HG02610 (cell line): ENCODE data around the gene KIRREL2.

ENCODE experiments used
- ATAC-seq: cut with Tn5 transposase; IDR thresholded peaks from one replicate; pipeline ENCODE4 v1.9.1; 2021; ENCODE audit warnings: mild to moderate bottlenecking, moderate library complexity; ENCODE audit not compliant: unreplicated experiment

The KIRREL2 gene

DNA sequence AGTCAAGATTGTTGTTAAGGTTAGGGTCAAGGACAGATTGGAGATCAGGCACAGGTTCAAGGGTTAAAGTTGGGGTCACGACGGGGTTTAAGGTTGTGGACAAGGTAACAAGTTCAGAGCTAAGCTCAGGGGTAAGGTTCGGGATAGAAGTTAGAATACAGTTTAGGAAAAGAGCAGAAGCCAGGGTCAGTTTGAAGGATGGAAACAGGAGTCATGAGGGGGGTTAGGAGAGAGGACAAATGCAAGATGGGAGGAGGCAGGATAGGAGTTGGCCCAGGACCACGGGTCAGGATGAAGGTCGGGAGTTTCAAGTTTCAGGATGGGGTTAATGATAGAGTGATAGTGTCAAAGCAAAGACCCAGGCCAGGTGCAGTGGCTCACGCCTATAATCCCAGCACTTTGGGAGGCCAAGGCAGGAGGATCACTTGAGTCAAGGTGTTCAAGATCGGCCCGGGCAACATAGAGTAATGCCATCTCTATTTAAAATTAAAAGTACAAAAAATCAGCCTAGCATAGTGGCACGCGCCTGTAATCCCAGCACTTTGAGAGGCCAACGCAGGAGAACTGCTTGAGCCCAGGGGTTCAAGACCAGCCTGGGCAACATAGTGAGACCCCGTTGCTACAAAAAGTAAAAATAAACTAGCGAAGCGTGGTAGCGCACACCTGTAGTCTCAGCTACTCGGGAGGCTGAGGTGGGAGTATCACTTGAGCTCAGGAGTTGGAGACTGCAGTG is 12.1 kb upstream of the KIRREL2 start:
- ATAC-seq, result no peak

DNA sequence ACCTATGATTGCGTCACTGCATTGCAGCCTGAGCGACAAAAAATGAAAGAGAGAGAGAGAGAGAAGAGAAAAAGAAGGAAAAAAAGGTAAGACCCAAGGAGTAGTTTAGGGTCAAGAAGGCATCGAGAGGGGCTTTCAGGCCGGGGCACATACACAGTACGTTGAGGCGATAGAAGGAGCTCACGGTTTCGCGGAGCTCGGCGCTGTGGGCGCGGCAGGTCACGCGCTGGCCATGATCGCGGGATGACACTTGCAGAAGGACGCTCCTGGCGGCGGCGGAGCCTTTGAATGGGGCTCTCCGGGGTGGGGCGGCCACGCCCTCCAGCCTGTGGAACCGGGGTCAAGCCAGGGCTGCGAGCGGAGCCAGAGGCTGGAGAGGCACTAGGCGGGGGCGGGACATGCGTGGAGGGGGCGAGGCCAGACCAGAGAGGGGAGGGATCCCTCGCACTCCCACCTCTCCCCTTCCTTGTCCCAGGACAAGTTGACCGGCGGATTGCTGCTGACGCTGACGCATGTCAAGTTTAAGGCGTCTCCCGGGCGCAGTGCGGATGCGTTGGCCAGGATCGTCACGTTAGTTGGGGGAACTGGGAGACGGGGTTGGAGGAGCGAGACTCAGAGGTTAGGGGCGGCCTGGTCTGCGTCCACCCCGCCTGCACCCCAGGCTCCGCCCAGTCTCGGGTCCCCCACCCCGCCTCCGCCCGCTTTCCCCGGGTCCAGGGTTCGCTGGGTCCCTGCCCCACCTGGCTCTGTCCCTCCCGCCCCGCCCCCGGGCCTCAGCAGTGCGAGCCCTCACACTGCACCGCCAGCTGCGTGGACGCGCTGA is 11.3 kb upstream of the KIRREL2 start:
- no peak for ATAC-seq

DNA sequence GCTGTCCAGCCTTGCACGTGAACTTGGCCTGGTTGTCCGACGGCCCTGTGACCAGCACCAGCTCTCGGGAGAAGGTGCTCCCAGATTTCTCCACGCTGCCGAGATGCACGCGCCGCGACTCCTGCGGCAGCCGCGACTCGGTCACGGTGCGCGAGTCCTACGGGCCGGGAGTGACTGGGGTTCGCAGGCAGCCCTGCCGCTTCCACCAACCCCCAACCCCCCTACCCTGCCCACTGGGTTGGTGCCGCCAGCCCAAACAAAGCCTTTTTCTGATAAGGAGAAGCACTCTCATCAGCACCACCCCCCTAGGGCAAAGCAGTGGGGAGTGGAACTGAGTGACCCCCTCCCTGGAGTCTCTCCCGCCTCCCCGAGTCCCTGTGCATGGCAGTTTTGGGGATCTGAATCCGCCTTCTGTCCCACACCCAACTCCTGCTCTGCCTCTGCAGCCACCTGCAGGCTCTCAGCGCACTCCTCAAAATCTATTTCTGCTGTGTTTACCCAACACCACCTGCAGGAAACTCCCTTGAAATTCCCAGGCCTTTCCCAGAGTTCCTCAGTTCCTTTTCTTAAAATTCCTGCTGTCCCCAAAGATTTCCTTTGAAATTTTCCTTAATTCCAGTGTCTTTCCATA is 10.6 kb upstream of the KIRREL2 start:
- no peak for ATAC-seq

DNA sequence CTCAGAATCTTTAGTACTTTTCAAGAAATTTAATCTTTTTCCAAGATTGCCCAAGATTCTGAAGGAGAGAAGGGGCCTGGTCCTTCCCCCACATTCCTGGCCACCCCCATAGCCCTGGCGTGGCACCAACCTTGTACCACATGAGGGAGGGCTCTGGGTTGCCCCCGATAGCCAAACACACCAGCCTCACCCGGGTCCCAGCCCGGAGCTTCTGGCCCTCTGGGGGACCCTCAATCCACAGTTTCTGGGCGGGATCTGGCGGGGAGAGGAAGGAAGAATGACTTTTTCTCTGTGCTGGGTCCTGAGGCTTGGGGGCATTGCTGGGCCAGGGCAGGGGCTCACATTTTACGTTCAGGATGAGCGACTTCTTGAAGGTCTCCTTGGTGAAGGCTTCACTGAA is 8.8 kb upstream of the KIRREL2 start:
- ATAC-seq, result no peak

DNA sequence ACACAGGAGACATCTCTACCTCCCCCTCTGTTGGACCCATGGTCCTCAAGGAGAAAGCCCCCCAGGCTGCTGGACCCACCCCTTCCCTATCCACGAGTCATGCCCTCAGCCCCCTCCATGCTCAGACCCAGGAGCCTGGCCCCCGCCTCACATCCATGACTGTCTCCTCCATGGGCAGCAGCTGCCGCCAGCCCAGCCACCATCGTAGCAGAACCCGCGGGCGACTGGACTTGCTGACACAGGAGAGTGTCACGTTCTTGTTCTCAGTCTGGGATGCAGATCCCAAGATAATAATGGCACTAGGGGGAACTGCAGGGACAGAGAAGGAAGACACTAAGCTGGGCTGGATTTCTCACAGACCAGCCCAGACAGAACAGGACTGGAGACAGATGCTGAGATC is 8.2 kb upstream of the KIRREL2 start:
- no peak for ATAC-seq

DNA sequence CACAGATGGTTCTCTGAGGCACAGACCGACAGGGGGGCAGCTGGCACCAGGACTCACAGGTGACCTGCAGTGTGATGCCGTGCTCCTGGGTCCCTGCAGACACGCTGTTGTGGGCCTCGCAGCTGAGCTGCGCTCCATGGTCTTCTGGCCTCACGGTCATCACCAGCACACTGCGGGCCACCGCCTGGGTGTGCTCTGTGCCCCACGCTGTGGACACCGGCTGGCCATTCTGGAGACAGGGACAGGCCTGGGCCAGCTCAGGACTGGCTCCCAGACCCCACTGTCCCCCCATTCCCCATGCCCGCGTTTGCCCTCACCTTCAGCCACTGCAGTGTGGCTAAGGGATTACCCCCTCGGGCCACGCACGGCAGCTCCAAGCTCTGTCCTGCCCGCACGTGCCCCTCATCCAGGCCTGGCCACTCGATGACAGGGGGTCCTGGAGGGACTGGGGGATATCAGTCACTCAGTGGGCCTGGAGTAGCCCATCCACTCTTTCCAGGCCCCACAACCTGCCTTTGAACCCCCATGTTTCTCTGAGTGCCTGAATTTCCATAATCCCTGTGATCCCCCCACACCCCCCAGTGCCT is 7.7 kb upstream of the KIRREL2 start:
- ATAC-seq, result no peak

DNA sequence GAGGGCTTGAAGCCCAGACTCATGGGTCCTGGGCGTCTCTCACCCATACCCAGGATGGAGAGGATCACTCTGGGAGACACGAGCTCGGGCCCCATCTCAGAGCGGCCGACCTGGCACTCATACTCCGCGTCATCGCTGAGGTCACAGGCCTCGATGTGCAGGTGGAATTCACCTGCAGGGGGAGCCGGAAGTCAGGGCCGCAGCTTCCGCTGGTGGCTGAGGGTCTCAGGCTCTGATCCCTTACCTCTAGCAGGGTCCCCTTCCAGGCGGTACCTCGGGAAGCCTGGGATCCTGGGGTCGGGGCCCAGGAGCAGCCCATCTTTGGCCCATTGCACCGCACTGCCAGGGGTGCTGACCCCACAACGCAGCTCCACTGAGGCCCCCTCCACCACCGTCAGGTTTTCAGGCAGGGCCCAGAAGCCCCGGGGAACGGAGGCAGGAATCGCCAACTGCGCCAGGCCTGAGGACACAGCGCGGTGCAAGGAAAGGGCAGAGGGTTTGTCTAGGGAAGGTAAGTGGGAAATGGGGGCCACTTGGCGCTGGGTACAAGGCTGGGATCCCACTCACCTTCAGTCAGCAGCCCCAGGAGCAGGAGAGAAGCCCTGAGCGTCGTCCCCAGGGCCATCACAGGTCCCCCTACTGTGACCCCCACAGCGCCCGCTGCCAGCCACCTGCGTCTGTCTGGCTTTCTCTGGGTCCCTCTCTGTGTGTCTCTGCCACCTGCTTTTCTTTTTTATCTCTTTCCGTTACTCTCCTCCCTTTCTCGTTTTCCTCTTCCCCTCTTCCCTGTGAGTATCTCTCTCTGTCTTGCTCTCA is 5.3 kb upstream of the KIRREL2 start:
- no peak for ATAC-seq

DNA sequence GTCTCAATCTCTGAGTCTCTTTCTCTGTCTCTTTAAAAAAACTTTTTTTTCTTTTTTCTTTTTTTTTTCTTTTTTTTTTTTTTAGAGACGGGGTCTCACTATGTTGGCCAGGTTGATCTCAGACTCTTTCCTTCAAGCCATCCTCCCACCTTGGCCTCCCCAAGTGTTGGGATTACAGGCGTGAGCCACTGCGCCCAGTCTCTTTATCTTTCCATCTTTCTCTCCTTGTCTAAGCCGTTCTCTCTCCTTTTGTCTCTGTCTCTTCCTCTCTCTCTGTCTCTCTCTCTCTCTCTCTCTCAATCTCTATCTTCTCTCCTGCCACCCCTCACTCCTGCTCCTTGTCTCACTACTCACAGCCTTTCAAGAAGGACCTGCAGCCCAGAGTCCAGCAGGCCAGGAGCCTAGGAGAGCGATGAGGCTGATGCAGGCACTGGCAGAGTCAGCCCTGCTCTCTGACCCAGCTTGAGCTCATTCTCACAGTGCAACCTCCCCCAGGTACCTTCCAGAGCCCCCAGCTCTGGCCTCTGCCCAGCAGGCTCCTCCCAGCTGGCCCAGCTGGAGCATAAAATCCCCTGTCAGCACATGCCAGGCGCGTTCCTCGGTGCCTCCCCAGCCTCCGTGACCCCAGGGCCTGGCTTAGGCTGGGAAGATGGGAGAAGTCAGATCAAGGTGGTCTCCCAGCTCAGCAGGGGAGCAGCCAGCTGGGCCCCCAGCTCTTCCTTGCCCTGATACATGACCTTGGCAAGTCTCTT is 4.5 kb upstream of the KIRREL2 start, which contains the start of gene NPHS1:
NPHS1 (minus strand) TSS at position 476 of the 752 bp plus-strand sequence. CDS start 667 bp downstream, outside the sequence.
- ATAC-seq, result no peak

DNA sequence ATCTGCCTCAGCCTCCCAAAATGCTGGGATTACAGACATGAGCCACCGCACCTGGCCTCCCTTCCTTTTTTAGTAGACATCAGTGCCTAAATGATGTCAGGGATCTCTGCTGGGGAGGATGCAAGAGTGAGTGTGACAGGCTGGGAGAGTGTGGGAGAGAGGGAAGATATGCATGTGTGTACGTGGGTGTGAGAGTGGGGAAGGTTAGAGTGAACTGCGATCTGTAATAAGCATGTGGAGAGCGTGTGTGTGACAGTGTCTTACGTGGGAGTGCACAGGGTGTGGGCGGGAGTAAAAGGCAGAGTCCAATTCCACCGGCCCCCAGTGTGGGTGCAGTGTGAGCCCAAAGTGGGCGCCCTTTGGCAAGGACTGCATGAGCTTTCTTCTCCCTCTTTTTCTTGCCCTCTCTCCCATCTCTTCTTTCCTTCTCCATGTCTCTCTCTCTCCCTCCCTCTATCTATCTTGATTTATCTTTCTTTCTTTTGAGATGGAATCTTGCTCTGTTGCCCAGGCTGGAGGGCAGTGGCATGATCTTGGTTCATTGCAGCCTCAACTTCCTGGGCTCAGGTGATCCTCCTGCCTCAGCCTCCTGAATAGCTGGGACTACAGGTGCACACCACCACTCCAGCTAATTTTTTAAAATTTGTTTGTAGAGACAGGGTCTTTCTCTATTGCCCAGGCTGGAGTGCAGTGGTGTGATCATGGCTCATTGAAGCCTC is 3.5 kb upstream of the KIRREL2 start:
- ATAC-seq, result no peak

DNA sequence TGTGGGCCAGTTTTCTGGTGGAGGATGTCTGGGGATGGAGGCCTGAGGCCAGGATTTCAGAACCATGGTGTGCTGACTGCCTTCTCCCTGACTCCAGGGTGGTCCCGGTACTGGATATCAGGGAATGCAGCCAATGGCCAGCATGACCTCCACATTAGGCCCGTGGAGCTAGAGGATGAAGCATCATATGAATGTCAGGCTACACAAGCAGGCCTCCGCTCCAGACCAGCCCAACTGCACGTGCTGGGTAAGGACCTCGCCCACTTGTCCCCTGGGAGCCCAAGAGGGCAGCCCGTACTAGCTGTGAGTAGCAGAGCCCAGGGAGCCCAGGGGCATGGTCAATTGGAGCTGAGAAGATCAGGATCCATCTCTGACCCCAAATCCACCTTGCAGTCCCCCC is 1.6 kb downstream of the KIRREL2 start:
- no peak for ATAC-seq

DNA sequence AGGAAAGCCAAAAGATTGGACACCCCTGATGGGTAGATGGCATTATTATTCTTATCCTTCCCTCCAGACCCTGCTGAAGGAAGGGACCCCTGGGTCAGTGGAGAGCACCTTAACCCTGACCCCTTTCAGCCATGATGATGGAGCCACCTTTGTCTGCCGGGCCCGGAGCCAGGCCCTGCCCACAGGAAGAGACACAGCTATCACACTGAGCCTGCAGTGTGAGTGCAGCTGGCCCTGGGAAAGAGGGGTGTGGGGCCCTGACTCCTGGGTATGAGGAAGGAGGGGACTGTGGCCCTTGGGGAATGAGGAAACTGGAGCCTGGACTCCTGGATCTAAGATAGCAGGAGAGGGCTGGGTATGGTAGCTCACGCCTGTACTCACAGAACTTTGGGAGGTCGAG is 2.7 kb downstream of the KIRREL2 start:
- ATAC-seq, result no peak

DNA sequence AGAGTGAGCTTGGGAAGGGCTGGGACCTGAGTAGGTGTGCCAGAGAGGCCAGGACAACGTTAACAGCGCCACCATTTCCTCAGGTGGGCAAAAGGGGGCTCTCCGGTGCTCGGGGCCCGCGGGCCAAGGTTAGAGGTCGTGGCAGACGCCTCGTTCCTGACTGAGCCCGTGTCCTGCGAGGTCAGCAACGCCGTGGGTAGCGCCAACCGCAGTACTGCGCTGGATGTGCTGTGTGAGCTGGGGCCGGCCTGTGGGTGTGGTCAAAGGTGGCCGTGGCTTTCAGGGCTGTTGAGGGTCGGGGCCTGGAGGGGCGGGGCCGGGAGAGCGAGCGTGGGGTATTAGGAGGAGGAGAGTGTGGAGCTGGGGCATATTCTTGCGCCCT is 3.7 kb downstream of the KIRREL2 start:
- no peak for ATAC-seq

DNA sequence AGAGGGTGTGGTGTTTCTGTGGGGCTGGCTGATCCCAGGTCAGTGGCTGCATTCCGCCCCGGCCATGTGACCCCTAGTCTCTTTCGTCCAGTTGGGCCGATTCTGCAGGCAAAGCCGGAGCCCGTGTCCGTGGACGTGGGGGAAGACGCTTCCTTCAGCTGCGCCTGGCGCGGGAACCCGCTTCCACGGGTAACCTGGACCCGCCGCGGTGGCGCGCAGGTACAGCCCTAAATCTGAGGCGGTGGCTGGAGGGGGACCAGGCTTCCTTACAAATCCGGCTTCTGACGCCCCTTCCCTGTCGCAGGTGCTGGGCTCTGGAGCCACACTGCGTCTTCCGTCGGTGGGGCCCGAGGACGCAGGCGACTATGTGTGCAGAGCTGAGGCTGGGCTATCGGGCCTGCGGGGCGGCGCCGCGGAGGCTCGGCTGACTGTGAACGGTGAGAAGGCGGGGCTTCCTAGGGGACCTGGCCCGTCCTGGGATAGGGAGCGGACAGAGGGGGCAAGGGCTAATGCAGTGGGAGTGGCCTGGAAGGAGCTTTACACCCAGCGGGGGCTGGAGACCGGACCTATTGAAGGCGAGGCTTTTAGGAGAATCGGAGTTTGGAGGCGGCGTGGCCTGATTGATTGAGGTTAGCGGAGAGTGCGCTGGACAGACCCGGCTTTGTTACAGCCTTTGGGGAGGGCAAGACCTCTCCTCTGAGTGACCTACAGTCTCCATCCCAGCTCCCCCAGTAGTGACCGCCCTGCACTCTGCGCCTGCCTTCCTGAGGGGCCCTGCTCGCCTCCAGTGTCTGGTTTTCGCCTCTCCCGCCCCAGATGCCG is 4.3 kb downstream of the KIRREL2 start:
- ATAC-seq, result no peak

DNA sequence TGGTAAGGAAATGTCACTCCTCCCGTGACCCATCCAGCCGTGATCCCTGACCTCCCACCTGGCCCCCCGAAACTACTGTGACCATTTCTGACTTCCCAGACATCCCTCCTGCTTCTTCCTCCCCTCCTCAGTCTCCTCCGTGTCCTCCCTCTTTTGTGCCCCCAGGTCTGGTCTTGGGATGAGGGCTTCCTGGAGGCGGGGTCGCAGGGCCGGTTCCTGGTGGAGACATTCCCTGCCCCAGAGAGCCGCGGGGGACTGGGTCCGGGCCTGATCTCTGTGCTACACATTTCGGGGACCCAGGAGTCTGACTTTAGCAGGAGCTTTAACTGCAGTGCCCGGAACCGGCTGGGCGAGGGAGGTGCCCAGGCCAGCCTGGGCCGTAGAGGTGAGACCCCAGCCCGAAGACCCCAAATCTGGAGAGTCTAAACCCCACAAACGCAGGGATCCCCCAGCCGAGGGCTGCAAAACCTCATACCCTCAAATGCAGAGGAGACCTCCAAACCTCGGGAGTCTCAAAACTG is 5.0 kb downstream of the KIRREL2 start:
- no peak for ATAC-seq

DNA sequence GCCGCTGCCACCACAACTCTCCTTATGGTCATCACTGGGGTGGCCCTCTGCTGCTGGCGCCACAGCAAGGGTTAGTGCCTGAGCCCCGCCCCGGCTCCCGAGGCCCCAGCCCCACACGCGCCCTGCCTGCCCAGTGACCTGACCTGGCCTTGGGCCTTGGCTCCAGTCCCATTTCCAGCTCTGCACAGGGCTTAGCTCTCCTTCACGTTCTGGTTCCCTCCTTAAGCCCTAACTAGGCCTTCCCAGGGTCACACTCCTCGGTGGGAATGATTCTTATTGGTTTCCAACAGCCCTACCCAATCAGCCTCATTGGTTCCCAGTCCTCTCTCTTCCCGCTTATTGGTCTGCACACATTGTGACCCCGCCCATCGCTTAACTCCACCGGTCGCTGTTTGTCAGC is 5.8 kb downstream of the KIRREL2 start:
- no peak for ATAC-seq

DNA sequence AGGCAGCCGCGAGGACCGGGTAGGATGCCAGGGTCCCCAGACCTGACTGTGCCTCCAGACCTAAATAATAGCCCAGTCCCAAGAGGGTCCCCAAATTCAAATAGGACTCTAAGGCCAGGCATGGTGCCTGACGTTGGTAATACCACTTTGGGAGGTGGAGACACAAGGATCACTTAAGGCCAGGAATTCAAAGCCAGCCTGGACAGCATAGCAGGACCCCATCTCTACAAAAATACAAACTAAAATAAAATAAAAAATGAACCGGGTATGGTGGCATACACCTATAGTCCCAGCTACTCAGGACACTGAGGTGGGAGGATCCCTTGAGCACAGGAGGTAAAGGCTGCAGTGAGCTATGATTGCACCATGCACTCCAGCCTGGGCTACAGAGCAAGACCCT is 6.3 kb downstream of the KIRREL2 start:
- ATAC-seq, result no peak

DNA sequence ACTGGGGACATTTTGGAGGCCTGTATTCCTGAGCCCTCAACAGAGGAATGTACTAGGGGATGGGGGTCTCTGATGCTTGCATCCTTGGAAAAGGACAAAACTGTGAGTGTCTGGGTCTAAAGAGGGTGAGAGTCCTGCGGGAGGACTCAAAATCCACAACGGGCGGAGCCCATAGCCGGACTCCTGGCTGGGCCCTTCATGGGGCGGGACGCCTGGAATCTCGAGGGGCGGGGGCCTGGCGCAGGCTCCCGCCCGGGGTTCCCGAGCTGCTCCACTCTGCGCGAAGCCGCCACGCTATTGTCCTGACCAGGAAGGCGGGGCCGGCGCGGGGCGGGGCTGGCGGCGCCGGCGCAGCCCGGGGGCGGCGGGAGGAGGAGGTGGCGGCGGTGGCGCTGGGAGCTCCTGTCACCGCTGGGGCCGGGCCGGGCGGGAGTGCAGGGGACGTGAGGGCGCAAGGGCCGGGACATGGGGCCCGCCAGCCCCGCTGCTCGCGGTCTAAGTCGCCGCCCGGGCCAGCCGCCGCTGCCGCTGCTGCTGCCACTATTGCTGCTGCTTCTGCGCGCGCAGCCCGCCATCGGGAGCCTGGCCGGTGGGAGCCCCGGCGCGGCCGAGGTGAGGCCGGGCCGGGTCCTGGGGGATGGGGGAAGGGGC is 11.6 kb downstream of the KIRREL2 start, which contains the start of gene APLP1:
APLP1 (plus strand) TSS at position 403 of the 651 bp plus-strand sequence; CDS start at position 466, 63 bp downstream.
- no peak for ATAC-seq
